Nephron progenitor cell (in vitro differentiated cells): ENCODE measurements around the gene MINDY4.
"Not testable (repeated sequence)": the region's sequence is repeated elsewhere in the genome, so short reads cannot be mapped to it uniquely, and the experiment has no call there.

Source experiments
- DNase-seq: peaks from one replicate; pipeline ENCODE4 v3.0.0; 2021
- H3K27ac Mint-ChIP-seq: 2 replicates; pipeline ENCODE4 v1.8.0; 2021; ENCODE audit warnings: mild to moderate bottlenecking, moderate library complexity, mixed read lengths
- H3K27me3 Mint-ChIP-seq: 2 replicates; pipeline ENCODE4 v1.8.0; 2021; ENCODE audit warnings: mild to moderate bottlenecking, low read depth, mixed read lengths; ENCODE audit not compliant: poor library complexity
- H3K36me3 Mint-ChIP-seq: 2 replicates; pipeline ENCODE4 v1.8.0; 2021; ENCODE audit warnings: low read depth, mixed read lengths
- H3K4me1 Mint-ChIP-seq: 2 replicates; pipeline ENCODE4 v1.8.0; 2021; ENCODE audit warnings: mixed read lengths
- H3K4me3 Mint-ChIP-seq: 2 replicates; pipeline ENCODE4 v1.8.0; 2021; ENCODE audit warnings: mild to moderate bottlenecking, moderate library complexity, mixed read lengths
- H3K9me3 Mint-ChIP-seq: 2 replicates; pipeline ENCODE4 v1.8.0; 2021; ENCODE audit warnings: mild to moderate bottlenecking, moderate library complexity, mixed read lengths
- TF ChIP-seq, protein P1 (sequence below): fragments of 200-600 bp; sonication (generic); IDR thresholded peaks from 2 replicates; pipeline ENCODE4 v1.5.0; 2021; ENCODE audit warnings: antibody characterized with exemption

Gene MINDY4

DNA sequence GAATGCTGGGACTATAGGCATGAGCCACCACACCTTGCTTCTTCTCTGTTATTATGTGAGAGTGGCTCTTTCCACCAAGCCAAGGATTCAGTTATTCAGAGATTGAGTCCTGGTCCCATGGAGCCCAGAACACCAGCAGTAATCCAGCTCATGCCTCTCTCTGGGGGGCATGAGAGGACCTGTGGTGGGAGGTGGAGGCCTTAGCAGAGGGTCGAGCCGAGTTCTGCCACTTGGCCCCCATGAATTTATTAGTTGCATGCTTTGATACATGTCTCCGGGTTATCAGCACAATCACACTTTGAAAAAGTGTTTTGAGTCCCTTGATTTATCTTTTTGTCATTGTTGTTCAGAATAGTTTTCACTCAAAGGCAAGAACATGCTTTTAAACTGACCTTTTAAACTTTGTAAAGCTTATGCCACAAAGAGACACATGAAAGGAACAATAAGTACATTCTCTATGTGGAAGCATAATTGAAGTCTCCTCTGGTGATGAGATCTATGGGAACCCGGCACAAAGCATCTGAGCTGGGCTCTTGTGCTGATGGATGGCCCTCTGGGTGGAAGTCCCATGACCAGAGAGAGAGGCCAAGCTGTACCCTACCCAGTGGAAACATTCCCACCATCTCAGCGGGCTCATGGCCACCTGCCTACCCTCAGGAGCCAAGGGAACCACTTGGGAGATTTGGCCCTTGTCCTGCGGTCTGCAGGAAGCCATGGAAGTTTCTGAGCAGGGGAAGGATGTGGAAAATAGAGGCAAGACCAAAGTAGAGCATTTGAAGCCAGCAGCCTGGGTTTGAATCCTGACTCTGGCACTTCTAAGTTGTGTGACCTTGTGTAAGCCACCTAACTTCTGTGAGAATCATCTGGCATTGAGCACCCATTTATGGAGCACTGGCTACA is 53.9 kb downstream of the MINDY4 start:
- no peaks in the 10 kb centered on the region for H3K27me3 Mint-ChIP-seq
- H3K36me3 Mint-ChIP-seq: peaks cover 65% of the 10 kb centered on the region
- H3K27ac Mint-ChIP-seq: no peak overlapping the region
- H3K4me1 Mint-ChIP-seq: peaks cover 21% of the 10 kb centered on the region
- no peak overlapping the region for H3K4me3 Mint-ChIP-seq
- TF ChIP-seq, protein P1, sequence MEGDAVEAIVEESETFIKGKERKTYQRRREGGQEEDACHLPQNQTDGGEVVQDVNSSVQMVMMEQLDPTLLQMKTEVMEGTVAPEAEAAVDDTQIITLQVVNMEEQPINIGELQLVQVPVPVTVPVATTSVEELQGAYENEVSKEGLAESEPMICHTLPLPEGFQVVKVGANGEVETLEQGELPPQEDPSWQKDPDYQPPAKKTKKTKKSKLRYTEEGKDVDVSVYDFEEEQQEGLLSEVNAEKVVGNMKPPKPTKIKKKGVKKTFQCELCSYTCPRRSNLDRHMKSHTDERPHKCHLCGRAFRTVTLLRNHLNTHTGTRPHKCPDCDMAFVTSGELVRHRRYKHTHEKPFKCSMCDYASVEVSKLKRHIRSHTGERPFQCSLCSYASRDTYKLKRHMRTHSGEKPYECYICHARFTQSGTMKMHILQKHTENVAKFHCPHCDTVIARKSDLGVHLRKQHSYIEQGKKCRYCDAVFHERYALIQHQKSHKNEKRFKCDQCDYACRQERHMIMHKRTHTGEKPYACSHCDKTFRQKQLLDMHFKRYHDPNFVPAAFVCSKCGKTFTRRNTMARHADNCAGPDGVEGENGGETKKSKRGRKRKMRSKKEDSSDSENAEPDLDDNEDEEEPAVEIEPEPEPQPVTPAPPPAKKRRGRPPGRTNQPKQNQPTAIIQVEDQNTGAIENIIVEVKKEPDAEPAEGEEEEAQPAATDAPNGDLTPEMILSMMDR: no peak
- DNase-seq: no peak
- H3K9me3 Mint-ChIP-seq: peaks cover 11% of the 10 kb centered on the region

GRCh38 chr7:30826181-30826580 is 55.0 kb downstream of the MINDY4 start:
- Mint-ChIP-seq H3K27me3 (no peaks in the 10 kb centered on the region), H3K4me3 (no peak overlapping the region), H3K9me3 (peaks cover 18% of the 10 kb centered on the region), H3K36me3 (peaks cover 65% of the 10 kb centered on the region), H3K4me1 (peaks cover 21% of the 10 kb centered on the region), H3K27ac (no peak overlapping the region)
- DNase-seq: no peak
- TF ChIP-seq, protein P1: no peak

DNA sequence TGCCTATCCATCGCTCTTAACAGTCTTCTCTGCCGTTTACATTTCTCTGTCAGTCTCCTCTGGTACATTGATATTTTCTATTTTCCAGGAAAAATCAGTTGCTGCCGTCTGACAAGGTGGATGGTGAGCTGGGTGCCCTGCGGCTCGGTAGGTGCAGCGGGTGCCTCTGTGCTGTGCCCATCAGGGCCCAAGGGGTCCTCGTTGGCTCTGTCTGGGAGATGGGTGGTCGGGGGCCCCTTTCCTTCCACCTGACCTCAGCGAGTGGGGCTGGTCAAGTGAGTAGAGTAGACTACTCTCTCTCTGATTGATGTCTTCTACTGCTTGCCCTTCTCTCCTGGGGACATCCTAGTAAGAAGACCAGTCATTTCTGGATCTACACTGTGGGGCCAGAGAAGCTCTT is 57.4 kb downstream of the MINDY4 start:
- H3K36me3 Mint-ChIP-seq: peaks cover 70% of the 10 kb centered on the region
- peaks cover 21% of the 10 kb centered on the region for H3K4me1 Mint-ChIP-seq
- peaks cover 2% of the 10 kb centered on the region for H3K27me3 Mint-ChIP-seq
- no peak for DNase-seq
- TF ChIP-seq, protein P1: no peak
- no peak overlapping the region for H3K4me3 Mint-ChIP-seq
- peak overlapping the region; percentile 54 for H3K27ac Mint-ChIP-seq
- H3K9me3 Mint-ChIP-seq: peaks cover 40% of the 10 kb centered on the region

GRCh38 chr7:30829471-30829870 is 58.3 kb downstream of the MINDY4 start:
- TF ChIP-seq, protein P1: no peak
- DNase-seq: no peak
- peaks cover 2% of the 10 kb centered on the region for H3K27me3 Mint-ChIP-seq
- peaks cover 48% of the 10 kb centered on the region for H3K9me3 Mint-ChIP-seq
- H3K4me3 Mint-ChIP-seq: no peak overlapping the region
- H3K4me1 Mint-ChIP-seq: peaks cover 17% of the 10 kb centered on the region
- peak overlapping the region; percentile 54 for H3K27ac Mint-ChIP-seq
- H3K36me3 Mint-ChIP-seq: peaks cover 72% of the 10 kb centered on the region

GRCh38 chr7:30831227-30831626 is 60.0 kb downstream of the MINDY4 start:
- Mint-ChIP-seq H3K4me3 (no peak overlapping the region), H3K36me3 (peaks cover 73% of the 10 kb centered on the region), H3K4me1 (peaks cover 17% of the 10 kb centered on the region), H3K27ac (no peak overlapping the region), H3K27me3 (peaks cover 2% of the 10 kb centered on the region), H3K9me3 (peaks cover 60% of the 10 kb centered on the region)
- TF ChIP-seq, protein P1: no peak
- DNase-seq: no peak

- no peak overlapping the region for H3K27ac Mint-ChIP-seq
- TF ChIP-seq, protein P1: no peak
- no peak for DNase-seq
- peaks cover 60% of the 10 kb centered on the region for H3K9me3 Mint-ChIP-seq
- H3K4me3 Mint-ChIP-seq: no peak overlapping the region
- peaks cover 2% of the 10 kb centered on the region for H3K27me3 Mint-ChIP-seq
- peaks cover 17% of the 10 kb centered on the region for H3K4me1 Mint-ChIP-seq
- H3K36me3 Mint-ChIP-seq: peaks cover 78% of the 10 kb centered on the region
Observed at GRCh38 chr7:30831936-30832335, 60.7 kb downstream of the MINDY4 start.

- not testable (repeated sequence) for H3K27ac Mint-ChIP-seq, DNase-seq, H3K27me3 Mint-ChIP-seq, H3K4me1 Mint-ChIP-seq, H3K4me3 Mint-ChIP-seq
- Mint-ChIP-seq H3K36me3 (peaks cover 86% of the 10 kb centered on the region), H3K9me3 (peaks cover 60% of the 10 kb centered on the region)
Observed at GRCh38 chr7:30834017-30834674, 62.9 kb downstream of the MINDY4 start.
